Measurements from ENCODE around the gene NYAP1. TPM values are rescaled to one million over a fixed set of nuclear protein-coding genes. Genes with fewer than 3 reads are reported as not detected.

Gene NYAP1
- polyA plus RNA-seq, 1 donor (not counting 4 experiments of a cell fraction or from before 2014, with no cell fraction given): 0.16 TPM

GRCh38 chr7:100490483-100491191, 6.9 kb downstream of the NYAP1 start:
- Histone ChIP-seq H3K4me1 (ENCODE audit: control insufficient read depth, extremely low read depth, insufficient read depth, low read length) (peaks cover 12% of the 10 kb centered on the region), H3K4me2 (ENCODE audit: control insufficient read depth, extremely low read depth, insufficient read depth, low read depth, low read length) (no peak overlapping the region), H3K27ac (ENCODE audit: control insufficient read depth, insufficient read depth, low read length) (no peak overlapping the region), H3K9me3 (ENCODE audit: control insufficient read depth, low read depth, low read length) (no peaks in the 10 kb centered on the region), H3K27me3 (ENCODE audit: control insufficient read depth, extremely low read depth, insufficient read depth, low read length) (no peaks in the 10 kb centered on the region), H3K9ac (ENCODE audit: control insufficient read depth, extremely low read depth, insufficient read depth, low read length) (no peak overlapping the region), H3K4me3 (ENCODE audit: control insufficient read depth in 2 of 3, extremely low read depth in 1 of 3, insufficient read depth in 2 of 3, low read depth in 1 of 3, low read length in 3 of 3) (no peak overlapping the region), H3K79me2 (ENCODE audit: control insufficient read depth, insufficient read depth, low read length) (no peaks in the 10 kb centered on the region), H4K20me1 (ENCODE audit: control insufficient read depth, extremely low read depth, insufficient read depth, low read length) (no peaks in the 10 kb centered on the region), H2AFZ (ENCODE audit: control insufficient read depth, low read length) (no peak overlapping the region), H3K36me3 (ENCODE audit: control insufficient read depth in 2 of 2, extremely low read depth in 1 of 2, insufficient read depth in 2 of 2, low read length in 2 of 2) (no peaks in the 10 kb centered on the region), H3K9me1 (ENCODE audit: control insufficient read depth, extremely low read depth, insufficient read depth, low read length) (no peaks in the 10 kb centered on the region)
- TF ChIP-seq CTCF (optimal IDR thresholded peaks at IDR 0.05 in 1 of 3, IDR thresholded peaks at IDR 0.05 in 1 of 3, conservative IDR thresholded peaks at IDR 0.05 in 1 of 3; ENCODE audit: extremely low read depth in 1 of 3, insufficient read depth in 2 of 3, low read length in 3 of 3): no peak
- TF ChIP-seq EZH2 (IDR thresholded peaks at IDR 0.05; ENCODE audit: low read length): no peak
- dilution Hi-C loops (cut with MboI; ENCODE audit: extremely low pct_ligation_motif_present, low sequenced_read_pairs): no loop called here
- DNase-seq (ENCODE audit: low read depth, low spot score) (no peak), FAIRE-seq (no peak)

- DNase-seq (ENCODE audit: low read depth, low spot score) (no peak), FAIRE-seq (no peak)
- H3K9me1 ChIP-seq (ENCODE audit: control insufficient read depth, extremely low read depth, insufficient read depth, low read length): no peaks in the 10 kb centered on the region
- no peak overlapping the region for H2AFZ ChIP-seq (ENCODE audit: control insufficient read depth, low read length)
- no peaks in the 10 kb centered on the region for H3K79me2 ChIP-seq (ENCODE audit: control insufficient read depth, insufficient read depth, low read length)
- no peak overlapping the region for H3K4me2 ChIP-seq (ENCODE audit: control insufficient read depth, extremely low read depth, insufficient read depth, low read depth, low read length)
- H3K9ac ChIP-seq (ENCODE audit: control insufficient read depth, extremely low read depth, insufficient read depth, low read length): no peak overlapping the region
- H4K20me1 ChIP-seq (ENCODE audit: control insufficient read depth, extremely low read depth, insufficient read depth, low read length): no peaks in the 10 kb centered on the region
- H3K9me3 ChIP-seq (ENCODE audit: control insufficient read depth, low read depth, low read length): no peaks in the 10 kb centered on the region
- dilution Hi-C loops (cut with MboI; ENCODE audit: extremely low pct_ligation_motif_present, low sequenced_read_pairs): no loop called here
- no peak overlapping the region for H3K4me3 ChIP-seq (ENCODE audit: control insufficient read depth in 2 of 3, extremely low read depth in 1 of 3, insufficient read depth in 2 of 3, low read depth in 1 of 3, low read length in 3 of 3)
- no peaks in the 10 kb centered on the region for H3K27me3 ChIP-seq (ENCODE audit: control insufficient read depth, extremely low read depth, insufficient read depth, low read length)
- H3K27ac ChIP-seq (ENCODE audit: control insufficient read depth, insufficient read depth, low read length): no peak overlapping the region
- peaks cover 12% of the 10 kb centered on the region for H3K4me1 ChIP-seq (ENCODE audit: control insufficient read depth, extremely low read depth, insufficient read depth, low read length)
- H3K36me3 ChIP-seq (ENCODE audit: control insufficient read depth in 2 of 2, extremely low read depth in 1 of 2, insufficient read depth in 2 of 2, low read length in 2 of 2): no peaks in the 10 kb centered on the region
- TF ChIP-seq EZH2 (IDR thresholded peaks at IDR 0.05; ENCODE audit: low read length) (no peak), CTCF (optimal IDR thresholded peaks at IDR 0.05 in 1 of 3, IDR thresholded peaks at IDR 0.05 in 1 of 3, conservative IDR thresholded peaks at IDR 0.05 in 1 of 3; ENCODE audit: extremely low read depth in 1 of 3, insufficient read depth in 2 of 3, low read length in 3 of 3) (no peak)
Measured at GRCh38 chr7:100491192-100491578, 7.5 kb downstream of the NYAP1 start.
